Measurements from ENCODE around the gene ZSCAN1. TPM values are rescaled to one million over a fixed set of nuclear protein-coding genes. Genes with fewer than 3 reads are reported as not detected.

Gene ZSCAN1
- total RNA-seq, 1 donor from 2014 or later, result 0.67 TPM

- Histone ChIP-seq H3K9me3 (ENCODE audit: low read depth) (no peaks in the 10 kb centered on the region), H3K27ac (no peak overlapping the region), H3K27me3 (no peaks in the 10 kb centered on the region), H3K4me3 (no peak overlapping the region), H4K20me1 (ENCODE audit: low read depth) (no peaks in the 10 kb centered on the region), H3K9ac (no peak overlapping the region), H3K4me2 (no peak overlapping the region), H3K79me2 (ENCODE audit: low read depth) (no peaks in the 10 kb centered on the region), H3K4me1 (no peaks in the 10 kb centered on the region), H3K36me3 (peaks cover 4% of the 10 kb centered on the region), H3F3A (ENCODE audit: low read depth) (no peaks in the 10 kb centered on the region), H2AFZ (replicated peaks) (no peak overlapping the region)
- H3K9me3 Mint-ChIP-seq, result peaks cover 64% of the 10 kb centered on the region
- H3K4me1 Mint-ChIP-seq, result no peaks in the 10 kb centered on the region
- no peak for DNase-seq (ENCODE audit: low spot score)
- H3K27me3 Mint-ChIP-seq (ENCODE audit: insufficient read depth, low read depth), result peaks cover 3% of the 10 kb centered on the region
- no peak for TF ChIP-seq EZH2 (IDR thresholded peaks at IDR 0.05)
- TF ChIP-seq CTCF (IDR thresholded peaks at IDR 0.05), result no peak
- TF ChIP-seq EZH2phosphoT487 (IDR thresholded peaks at IDR 0.05), result no peak
- no peak overlapping the region for H3K4me3 Mint-ChIP-seq
- no peak overlapping the region for H3K27ac Mint-ChIP-seq
- peaks cover 44% of the 10 kb centered on the region for H3K36me3 Mint-ChIP-seq
These were observed 51.6 kb downstream of the ZSCAN1 start for GRCh38 chr19:58085348-58085875.

GRCh38 chr19:58086825-58087710, 53.2 kb downstream of the ZSCAN1 start:
- Mint-ChIP-seq H3K27ac (no peak overlapping the region), H3K4me1 (no peaks in the 10 kb centered on the region), H3K27me3 (ENCODE audit: insufficient read depth, low read depth) (peaks cover 9% of the 10 kb centered on the region), H3K4me3 (no peak overlapping the region), H3K9me3 (peaks cover 60% of the 10 kb centered on the region), H3K36me3 (peaks cover 49% of the 10 kb centered on the region)
- H3K4me3 ChIP-seq, result no peak overlapping the region
- H3K27ac ChIP-seq, result no peak overlapping the region
- TF ChIP-seq EZH2phosphoT487 (IDR thresholded peaks at IDR 0.05) (no peak), CTCF (IDR thresholded peaks at IDR 0.05) (no peak), EZH2 (IDR thresholded peaks at IDR 0.05) (no peak)
- H2AFZ ChIP-seq (replicated peaks), result no peak overlapping the region
- no peaks in the 10 kb centered on the region for H3K79me2 ChIP-seq (ENCODE audit: low read depth)
- H3K9ac ChIP-seq, result no peak overlapping the region
- peaks cover 4% of the 10 kb centered on the region for H3K36me3 ChIP-seq
- H3K27me3 ChIP-seq, result no peaks in the 10 kb centered on the region
- DNase-seq (ENCODE audit: low spot score), result no peak
- no peaks in the 10 kb centered on the region for H3K4me1 ChIP-seq
- H4K20me1 ChIP-seq (ENCODE audit: low read depth), result no peaks in the 10 kb centered on the region
- H3K4me2 ChIP-seq, result no peak overlapping the region
- no peaks in the 10 kb centered on the region for H3K9me3 ChIP-seq (ENCODE audit: low read depth)
- H3F3A ChIP-seq (ENCODE audit: low read depth), result no peaks in the 10 kb centered on the region

GRCh38 chr19:58088521-58089052, 54.8 kb downstream of the ZSCAN1 start:
- no peak for DNase-seq (ENCODE audit: low spot score)
- H2AFZ ChIP-seq (replicated peaks), result no peak overlapping the region
- H3F3A ChIP-seq (ENCODE audit: low read depth), result no peaks in the 10 kb centered on the region
- no peaks in the 10 kb centered on the region for H3K9me3 ChIP-seq (ENCODE audit: low read depth)
- no peak overlapping the region for H3K9ac ChIP-seq
- Mint-ChIP-seq H3K27ac (no peak overlapping the region), H3K4me1 (no peaks in the 10 kb centered on the region), H3K27me3 (ENCODE audit: insufficient read depth, low read depth) (peaks cover 14% of the 10 kb centered on the region), H3K4me3 (no peak overlapping the region), H3K9me3 (peaks cover 62% of the 10 kb centered on the region), H3K36me3 (peaks cover 47% of the 10 kb centered on the region)
- H3K79me2 ChIP-seq (ENCODE audit: low read depth), result peaks cover 6% of the 10 kb centered on the region
- no peak overlapping the region for H3K27ac ChIP-seq
- no peak overlapping the region for H3K4me3 ChIP-seq
- no peak for TF ChIP-seq EZH2 (IDR thresholded peaks at IDR 0.05)
- TF ChIP-seq EZH2phosphoT487 (IDR thresholded peaks at IDR 0.05), result no peak
- TF ChIP-seq CTCF (IDR thresholded peaks at IDR 0.05), result no peak
- no peaks in the 10 kb centered on the region for H3K27me3 ChIP-seq
- peaks cover 4% of the 10 kb centered on the region for H3K36me3 ChIP-seq
- no peaks in the 10 kb centered on the region for H4K20me1 ChIP-seq (ENCODE audit: low read depth)
- H3K4me2 ChIP-seq, result no peak overlapping the region
- H3K4me1 ChIP-seq, result no peaks in the 10 kb centered on the region

Measured in neural progenitor cell (in vitro differentiated cells).